ENCODE measurements around the gene DOCK6. TPM values are rescaled to one million over a fixed set of nuclear protein-coding genes. Genes with fewer than 3 reads are reported as not detected.

Gene DOCK6
- total RNA-seq, 1 donor from 2014 or later: 56.8 TPM

- Histone ChIP-seq H3K4me3 (ENCODE audit: low read depth, low read length) (no peak overlapping the region), H3K27me3 (ENCODE audit: control insufficient read depth, insufficient read depth, low read length) (no peaks in the 10 kb centered on the region), H3K36me3 (ENCODE audit: control insufficient read depth, insufficient read depth, low read length) (no peaks in the 10 kb centered on the region)
- no peak for TF ChIP-seq CTCF (IDR thresholded peaks at IDR 0.05; ENCODE audit: insufficient read depth, low read length, poor library complexity, severe bottlenecking)
- no peak for DNase-seq (ENCODE audit: low read depth)
Observed at GRCh38 chr19:11159598-11160439, 102.5 kb downstream of the DOCK6 start.

GRCh38 chr19:11155373-11156120 lies 106.8 kb downstream of the DOCK6 start, which contains the start of gene SPC24:
TSS of gene SPC24 (minus strand) at chr19:11155782. CDS start at chr19:11155776, 6 bp downstream.
- Histone ChIP-seq H3K27me3 (ENCODE audit: control insufficient read depth, insufficient read depth, low read length) (no peaks in the 10 kb centered on the region), H3K36me3 (ENCODE audit: control insufficient read depth, insufficient read depth, low read length) (no peaks in the 10 kb centered on the region), H3K4me3 (ENCODE audit: low read depth, low read length) (peak within 1 kb of the TSS; percentile 90)
- no peak for TF ChIP-seq CTCF (IDR thresholded peaks at IDR 0.05; ENCODE audit: insufficient read depth, low read length, poor library complexity, severe bottlenecking)
- DNase-seq (ENCODE audit: low read depth): peak; percentile 91

- no peak for DNase-seq (ENCODE audit: low read depth)
- Histone ChIP-seq H3K4me3 (ENCODE audit: low read depth, low read length) (peak overlapping the region; percentile 90), H3K36me3 (ENCODE audit: control insufficient read depth, insufficient read depth, low read length) (no peaks in the 10 kb centered on the region), H3K27me3 (ENCODE audit: control insufficient read depth, insufficient read depth, low read length) (no peaks in the 10 kb centered on the region)
- TF ChIP-seq CTCF (IDR thresholded peaks at IDR 0.05; ENCODE audit: insufficient read depth, low read length, poor library complexity, severe bottlenecking): no peak
Observed at GRCh38 chr19:11154683-11155047, 107.7 kb downstream of the DOCK6 start.

GRCh38 chr19:11152318-11153062 lies 109.8 kb downstream of the DOCK6 start:
- H3K27me3 ChIP-seq (ENCODE audit: control insufficient read depth, insufficient read depth, low read length): no peaks in the 10 kb centered on the region
- DNase-seq (ENCODE audit: low read depth): no peak
- peaks cover 1% of the 10 kb centered on the region for H3K36me3 ChIP-seq (ENCODE audit: control insufficient read depth, insufficient read depth, low read length)
- no peak overlapping the region for H3K4me3 ChIP-seq (ENCODE audit: low read depth, low read length)
- no peak for TF ChIP-seq CTCF (IDR thresholded peaks at IDR 0.05; ENCODE audit: insufficient read depth, low read length, poor library complexity, severe bottlenecking)

GRCh38 chr19:11151181-11151580 lies 111.1 kb downstream of the DOCK6 start:
- no peak overlapping the region for H3K4me3 ChIP-seq (ENCODE audit: low read depth, low read length)
- H3K27me3 ChIP-seq (ENCODE audit: control insufficient read depth, insufficient read depth, low read length): no peaks in the 10 kb centered on the region
- no peak for TF ChIP-seq CTCF (IDR thresholded peaks at IDR 0.05; ENCODE audit: insufficient read depth, low read length, poor library complexity, severe bottlenecking)
- no peak for DNase-seq (ENCODE audit: low read depth)
- peaks cover 1% of the 10 kb centered on the region for H3K36me3 ChIP-seq (ENCODE audit: control insufficient read depth, insufficient read depth, low read length)

Other genes with a start within 250 kb of the DOCK6 start
- 104 and 135 TPM in 2 replicates for gene LDLR, start 173.1 kb downstream of the DOCK6 start, total RNA-seq
- 2.5 and 2.8 TPM in 2 replicates for gene SPC24, start 106.7 kb downstream of the DOCK6 start, total RNA-seq
- 42.9 and 50.6 TPM in 2 replicates for gene KANK2, start 65.0 kb downstream of the DOCK6 start, total RNA-seq
- gene ANGPTL8, start 22.9 kb downstream of the DOCK6 start, total RNA-seq: not detected in 2 replicates
- not detected in 2 replicates for gene TSPAN16, start 33.6 kb upstream of the DOCK6 start, total RNA-seq
- 19.6 and 19.8 TPM in 2 replicates for gene RAB3D, start 77.1 kb upstream of the DOCK6 start, total RNA-seq
- gene TMEM205, start 83.7 kb upstream of the DOCK6 start, total RNA-seq: 307 and 377 TPM in 2 replicates
- gene CCDC159, start 84.0 kb upstream of the DOCK6 start, total RNA-seq: 8.2 and 21.6 TPM in 2 replicates
- 6.7 and 14.0 TPM in 2 replicates for gene PLPPR2, start 92.9 kb upstream of the DOCK6 start, total RNA-seq
- 2.9 and 4.0 TPM in 2 replicates for gene SWSAP1, start 112.1 kb upstream of the DOCK6 start, total RNA-seq
- 3.0 and 4.4 TPM in 2 replicates for gene EPOR, start 121.8 kb upstream of the DOCK6 start, total RNA-seq
- 10.2 and 18.1 TPM in 2 replicates for gene RGL3, start 156.8 kb upstream of the DOCK6 start, total RNA-seq
- 0.07 and 0.29 TPM in 2 replicates for gene ODAD3, start 172.6 kb upstream of the DOCK6 start, total RNA-seq
- gene PRKCSH, start 173.1 kb upstream of the DOCK6 start, total RNA-seq: 269 TPM in 2 replicates
- not detected in 2 replicates for gene ELAVL3, start 218.5 kb upstream of the DOCK6 start, total RNA-seq
- 6.6 and 20.5 TPM in 2 replicates for gene ZNF653, start 243.3 kb upstream of the DOCK6 start, total RNA-seq

All from kidney epithelial cell (primary cell).